Lower lobe of right lung (tissue), 2 donors: ENCODE data around the gene OR6N1. TPM values are rescaled to one million over a fixed set of nuclear protein-coding genes. Genes with fewer than 3 reads are reported as not detected.

Experiments used
- ATAC-seq, 2 donors: fragments of 200-7000 bp; cut with Tn5 transposase; one replicate each; pipeline ENCODE4 v1.9.1; 2020 to 2022; ENCODE audit warnings: mild to moderate bottlenecking in 2 of 2, moderate library complexity in 2 of 2
- DNase-seq: peaks from one replicate; pipeline ENCODE4 v3.0.0-alpha.2; 2020
- H3K27ac ChIP-seq: fragments of 200-600 bp; one replicate; pipeline ENCODE4 v1.8.0; 2022
- H3K27me3 ChIP-seq: fragments of 200-600 bp; one replicate; pipeline ENCODE4 v1.8.0; 2022; ENCODE audit warnings: low read depth
- H3K36me3 ChIP-seq: fragments of 200-600 bp; one replicate; pipeline ENCODE4 v1.8.0; 2022; ENCODE audit warnings: mild to moderate bottlenecking
- H3K4me1 ChIP-seq: fragments of 200-600 bp; one replicate; pipeline ENCODE4 v1.8.0; 2022
- H3K4me3 ChIP-seq: fragments of 200-600 bp; one replicate; pipeline ENCODE4 v1.8.0; 2022; ENCODE audit warnings: mild to moderate bottlenecking
- H3K9me3 ChIP-seq: fragments of 200-600 bp; one replicate; pipeline ENCODE4 v1.8.0; 2022
- CTCF ChIP-seq: fragments of 200-600 bp; IDR thresholded peaks from one replicate; pipeline ENCODE4 v1.8.0; 2022; ENCODE audit warnings: antibody characterized with exemption, mild to moderate bottlenecking
- intact Hi-C: fragments of 100-400 bp; cut with DNase I; formaldehyde crosslinking; loops from one replicate; pipeline ENCODE4 v1.11.0; 2022
- total RNA-seq: library from RNA; stranded (reverse); fragmentation: NEBNext Ultra II Directional; extraction: Animal tissue kit (Norgen Biotek cat#: 25700); gene quantifications from one replicate; pipeline ENCODE4 v1.2.1, GENCODE V29; 2021
- donor health status: DM: no; HTN: yes; CAD: no; lungs with severe emphysema.

OR6N1 gene
- total RNA-seq, 1 donor from 2014 or later, result 2.3 TPM

GRCh38 chr1:158806916-158807536, 35.0 kb upstream of the OR6N1 start:
- TF ChIP-seq CTCF, result no peak
- ATAC-seq (no peak), DNase-seq (no peak)
- intact Hi-C loops, result no loop called here
- Histone ChIP-seq H3K36me3 (no peaks in the 10 kb centered on the region), H3K4me3 (no peak overlapping the region), H3K27me3 (no peaks in the 10 kb centered on the region), H3K9me3 (no peaks in the 10 kb centered on the region), H3K4me1 (no peaks in the 10 kb centered on the region), H3K27ac (no peak overlapping the region)

GRCh38 chr1:158803678-158804077, 31.7 kb upstream of the OR6N1 start:
- H3K4me1 ChIP-seq, result no peaks in the 10 kb centered on the region
- no peak for ATAC-seq
- no peak for TF ChIP-seq CTCF
- intact Hi-C loops, result no loop called here
- no peaks in the 10 kb centered on the region for H3K36me3 ChIP-seq
- H3K4me3 ChIP-seq, result no peak overlapping the region
- no peaks in the 10 kb centered on the region for H3K27me3 ChIP-seq
- no peak for DNase-seq
- no peak overlapping the region for H3K27ac ChIP-seq
- H3K9me3 ChIP-seq, result no peaks in the 10 kb centered on the region

DNA sequence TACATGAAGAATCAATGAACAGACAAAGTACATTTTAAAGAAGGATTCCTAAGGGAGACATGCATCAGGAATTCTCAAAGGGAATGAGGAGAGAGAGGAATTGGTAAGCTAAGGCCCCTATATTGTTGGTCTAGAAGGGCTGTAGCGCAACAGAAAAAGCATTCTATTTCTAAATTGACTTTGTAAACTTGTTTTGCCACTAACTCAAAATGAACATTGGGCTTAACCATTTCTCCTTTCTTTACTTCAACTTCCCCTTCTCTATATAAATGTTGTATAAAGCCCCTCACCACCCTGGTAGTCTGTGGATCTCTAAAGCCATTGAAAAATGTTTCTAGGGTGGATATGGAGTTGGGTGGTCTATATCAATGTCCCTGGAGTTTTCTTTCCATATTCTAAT, 29.4 kb upstream of the OR6N1 start:
- H3K4me3 ChIP-seq, result no peak overlapping the region
- no peaks in the 10 kb centered on the region for H3K36me3 ChIP-seq
- TF ChIP-seq CTCF, result no peak
- no peaks in the 10 kb centered on the region for H3K4me1 ChIP-seq
- no peaks in the 10 kb centered on the region for H3K9me3 ChIP-seq
- peak in 1 of 2 donors; percentile 32 for ATAC-seq
- no peak overlapping the region for H3K27ac ChIP-seq
- H3K27me3 ChIP-seq, result no peaks in the 10 kb centered on the region
- DNase-seq, result no peak
- intact Hi-C loops, result no loop called here

GRCh38 chr1:158800526-158800925, 28.5 kb upstream of the OR6N1 start:
- TF ChIP-seq CTCF, result no peak

GRCh38 chr1:158799689-158800088, 27.7 kb upstream of the OR6N1 start:
- Histone ChIP-seq H3K4me3 (no peak overlapping the region), H3K27me3 (no peaks in the 10 kb centered on the region), H3K27ac (no peak overlapping the region), H3K36me3 (no peaks in the 10 kb centered on the region), H3K4me1 (no peaks in the 10 kb centered on the region), H3K9me3 (no peaks in the 10 kb centered on the region)
- no peak for DNase-seq
- ATAC-seq, result no peak
- no peak for TF ChIP-seq CTCF
- intact Hi-C loops, result no loop called here

More at GRCh38 chr1:158800526-158800925, 28.5 kb upstream of the OR6N1 start:
- H3K4me3 ChIP-seq, result no peak overlapping the region
- no peaks in the 10 kb centered on the region for H3K4me1 ChIP-seq
- ATAC-seq (no peak), DNase-seq (no peak)
- H3K27me3 ChIP-seq, result no peaks in the 10 kb centered on the region
- H3K9me3 ChIP-seq, result no peaks in the 10 kb centered on the region
- H3K36me3 ChIP-seq, result no peaks in the 10 kb centered on the region
- intact Hi-C loops, result no loop called here
- H3K27ac ChIP-seq, result no peak overlapping the region
